Immature natural killer cell (primary cell): ENCODE results near the gene HIVEP3. TPM values are rescaled to one million over a fixed set of nuclear protein-coding genes. Genes with fewer than 3 reads are reported as not detected.

ENCODE experiments used
- DNase-seq, 3 donors: peaks; one replicate each; pipeline ENCODE4 v3.0.0; 2022; ENCODE audit warnings: mixed read lengths in 1 of 3
- H3K27ac Mint-ChIP-seq, 6 donors: one replicate each; pipeline ENCODE4 v1.8.0; 2020; ENCODE audit warnings: mixed read lengths in 6 of 6, mild to moderate bottlenecking in 5 of 6, inconsistent platforms in 4 of 6, moderate library complexity in 3 of 6
- H3K27me3 Mint-ChIP-seq, 3 donors: one replicate each; pipeline ENCODE4 v1.8.0; 2020 to 2021; ENCODE audit warnings: low read depth in 3 of 3, mild to moderate bottlenecking in 3 of 3, mixed read lengths in 3 of 3, moderate library complexity in 3 of 3, inconsistent platforms in 1 of 3
- H3K36me3 Mint-ChIP-seq, 3 donors: one replicate each; pipeline ENCODE4 v1.8.0; 2020; ENCODE audit warnings: mixed read lengths in 3 of 3, inconsistent platforms in 2 of 3, mild to moderate bottlenecking in 2 of 3
- H3K4me1 Mint-ChIP-seq, 2 donors: one replicate each; pipeline ENCODE4 v1.8.0; 2020; ENCODE audit warnings: inconsistent platforms in 2 of 2, mild to moderate bottlenecking in 2 of 2, mixed read lengths in 2 of 2, moderate library complexity in 1 of 2
- H3K4me3 Mint-ChIP-seq, 5 donors: one replicate each; pipeline ENCODE4 v1.8.0; 2020; ENCODE audit warnings: mild to moderate bottlenecking in 5 of 5, mixed read lengths in 5 of 5, inconsistent platforms in 3 of 5, moderate library complexity in 3 of 5
- H3K9me3 Mint-ChIP-seq, 6 donors: one replicate each; pipeline ENCODE4 v1.8.0; 2020; ENCODE audit warnings: mild to moderate bottlenecking in 6 of 6, mixed read lengths in 6 of 6, inconsistent platforms in 4 of 6, moderate library complexity in 3 of 6
- polyA plus RNA-seq, 3 donors: library from polyadenylated mRNA; unstranded; fragments of 300-500 nt; fragmentation: Illumina TruSeq; gene quantifications; one replicate each; pipeline ENCODE4 v1.2.3, GENCODE V29; 2021

Gene HIVEP3
- polyA plus RNA-seq, 3 donors from 2014 or later = 9.8 to 24.1 (median 15.5) TPM

DNA sequence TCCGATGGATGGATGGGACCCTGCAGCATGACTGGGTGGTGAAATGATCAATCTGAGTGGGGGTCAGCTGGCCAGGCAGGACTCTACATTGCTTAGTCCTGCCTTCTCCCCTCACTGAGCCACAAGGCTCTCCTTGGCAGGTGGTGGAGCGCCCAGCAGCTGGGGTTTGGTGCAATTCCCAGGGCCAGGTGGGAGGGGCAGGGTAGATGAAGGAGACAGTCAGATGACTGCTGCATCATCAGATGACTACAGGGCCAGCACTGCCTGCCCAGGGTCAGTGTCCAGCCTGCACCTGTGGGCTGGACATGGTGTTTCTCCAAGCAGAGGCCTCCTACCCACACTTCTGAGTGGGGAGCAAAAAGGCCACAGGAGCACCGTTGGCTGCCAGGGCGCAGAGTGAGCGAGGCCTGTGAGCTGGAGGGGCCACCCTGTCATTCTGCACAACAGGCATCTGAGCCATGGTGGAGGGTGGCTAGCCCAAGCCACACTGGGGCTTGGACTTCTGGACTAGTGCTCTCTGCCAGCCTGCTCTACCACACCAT is 330.3 kb downstream of the HIVEP3 start:
- Mint-ChIP-seq H3K4me3 (no peak overlapping the region), H3K4me1 (no peaks in the 10 kb centered on the region), H3K27me3 (peaks cover 0 to 2% (median 2%) of the 10 kb centered on the region in 3 donors), H3K27ac (peak overlapping the region in 1 of 6 donors; percentile 23), H3K9me3 (no peaks in the 10 kb centered on the region), H3K36me3 (peaks cover 0 to 8% (median 0%) of the 10 kb centered on the region in 3 donors)
- DNase-seq = no peak

DNA sequence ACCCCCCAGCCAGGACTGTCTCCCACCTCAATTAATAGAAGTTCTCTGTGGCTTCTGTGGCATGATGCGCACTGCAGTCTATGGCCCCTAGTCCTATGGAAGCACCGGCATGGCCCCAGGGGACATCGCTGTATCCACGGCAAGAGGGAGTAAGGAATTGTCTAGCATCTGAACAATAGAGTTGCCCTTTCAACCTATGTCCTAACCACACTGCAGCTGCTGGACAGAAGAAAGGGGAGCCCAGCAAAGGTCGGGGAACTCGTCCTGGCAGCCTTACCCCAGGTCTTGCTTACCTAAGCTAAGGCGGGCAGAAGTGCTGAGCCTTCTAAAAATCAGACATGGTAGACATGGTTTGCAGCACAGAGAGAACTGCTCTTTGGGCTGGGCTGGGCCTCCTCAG is 330.9 kb downstream of the HIVEP3 start:
- Mint-ChIP-seq H3K4me1 (no peaks in the 10 kb centered on the region), H3K27me3 (peaks cover 0 to 2% (median 2%) of the 10 kb centered on the region in 3 donors), H3K9me3 (no peaks in the 10 kb centered on the region), H3K36me3 (peaks cover 0 to 8% (median under 1%) of the 10 kb centered on the region in 3 donors), H3K27ac (peak overlapping the region in 1 of 6 donors; percentile 23), H3K4me3 (no peak overlapping the region)
- no peak for DNase-seq

GRCh38 chr1:41586230-41586629 is 332.5 kb downstream of the HIVEP3 start:
- peaks cover 0 to 11% (median 5%) of the 10 kb centered on the region in 3 donors for H3K36me3 Mint-ChIP-seq
- no peak overlapping the region for H3K4me3 Mint-ChIP-seq
- H3K27ac Mint-ChIP-seq = no peak overlapping the region
- no peak for DNase-seq
- H3K27me3 Mint-ChIP-seq = peaks cover 0 to 2% (median 2%) of the 10 kb centered on the region in 3 donors
- peaks cover 3 to 4% of the 10 kb centered on the region in 2 donors for H3K4me1 Mint-ChIP-seq
- H3K9me3 Mint-ChIP-seq = no peaks in the 10 kb centered on the region

- no peak for DNase-seq
- H3K27me3 Mint-ChIP-seq = peaks cover 0 to 2% (median 2%) of the 10 kb centered on the region in 3 donors
- peaks cover 12 to 14% of the 10 kb centered on the region in 2 donors for H3K4me1 Mint-ChIP-seq
- H3K36me3 Mint-ChIP-seq = peaks cover 0 to 22% (median 9%) of the 10 kb centered on the region in 3 donors
- no peaks in the 10 kb centered on the region for H3K9me3 Mint-ChIP-seq
- H3K4me3 Mint-ChIP-seq = no peak overlapping the region
- peak overlapping the region in 2 of 6 donors; percentile 46 to 58 for H3K27ac Mint-ChIP-seq
Observed at GRCh38 chr1:41583658-41584547, 334.8 kb downstream of the HIVEP3 start.

DNA sequence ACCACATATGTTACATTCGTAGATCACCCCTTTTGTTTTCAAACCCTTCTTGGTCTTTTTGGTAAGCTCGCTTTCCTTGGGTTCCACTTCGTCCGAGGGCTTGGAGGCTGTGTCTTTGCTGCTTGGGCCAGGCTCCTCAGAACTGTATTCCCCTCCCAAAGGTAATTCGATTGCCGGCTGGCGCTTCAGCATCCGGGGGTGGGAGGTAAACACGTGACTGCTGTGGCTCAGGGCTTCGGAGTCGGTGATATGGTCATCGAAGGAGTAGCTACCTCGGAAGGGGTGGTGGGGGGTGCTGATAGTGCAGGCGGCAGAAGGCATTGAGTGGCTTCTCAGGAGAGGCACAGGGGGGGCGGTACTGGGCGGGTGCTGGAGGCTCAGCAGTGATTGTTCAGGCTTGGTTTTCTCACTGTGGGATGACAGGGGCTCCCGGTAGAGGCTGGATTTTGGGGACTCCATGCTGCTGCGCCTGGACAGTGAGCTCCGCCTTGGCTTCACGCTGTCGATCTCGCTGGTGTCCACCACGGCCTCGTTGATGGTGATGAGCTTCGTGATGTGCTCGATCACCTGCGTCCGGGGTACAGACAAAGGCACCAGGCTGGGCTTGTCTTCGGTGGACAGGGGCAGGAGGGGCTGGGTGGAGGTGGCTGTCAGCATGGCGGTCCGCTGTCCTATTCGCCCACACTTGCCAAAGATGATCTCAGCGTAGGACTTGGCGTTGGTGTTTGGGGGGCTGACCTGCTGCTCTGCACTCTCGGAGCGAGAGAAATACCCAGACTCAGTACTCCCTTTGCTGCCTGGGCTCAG is 335.7 kb downstream of the HIVEP3 start:
- Mint-ChIP-seq H3K9me3 (no peaks in the 10 kb centered on the region), H3K4me1 (peaks cover 12 to 14% of the 10 kb centered on the region in 2 donors), H3K4me3 (no peak overlapping the region), H3K36me3 (peaks cover 0 to 23% (median 12%) of the 10 kb centered on the region in 3 donors), H3K27ac (no peak overlapping the region), H3K27me3 (peaks cover 0 to 2% (median 2%) of the 10 kb centered on the region in 3 donors)
- no peak for DNase-seq

DNA sequence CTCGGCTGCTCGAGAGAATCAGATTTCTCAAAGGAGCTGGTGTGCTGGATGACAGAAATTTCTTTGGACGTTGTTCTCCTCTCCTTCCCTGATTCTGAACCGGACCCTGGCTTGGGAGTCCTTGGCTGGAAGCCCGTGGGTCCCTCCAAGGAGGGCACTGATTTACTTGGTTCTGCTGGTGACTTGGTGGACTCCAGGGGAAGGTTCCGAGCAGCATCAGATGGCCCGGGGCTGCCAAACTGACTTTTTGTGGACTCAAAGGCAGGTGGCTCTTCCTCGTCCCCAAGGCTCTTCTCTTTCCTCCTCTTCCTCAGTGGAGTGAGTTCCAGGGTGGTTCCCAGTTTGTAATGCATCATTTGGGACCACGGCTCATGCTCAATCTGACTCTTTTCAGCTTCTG is 336.4 kb downstream of the HIVEP3 start:
- Mint-ChIP-seq H3K9me3 (no peaks in the 10 kb centered on the region), H3K27ac (no peak overlapping the region), H3K27me3 (peaks cover 0 to 2% (median 2%) of the 10 kb centered on the region in 3 donors), H3K4me3 (no peak overlapping the region), H3K4me1 (peaks cover 12 to 14% of the 10 kb centered on the region in 2 donors), H3K36me3 (peaks cover 0 to 23% (median 12%) of the 10 kb centered on the region in 3 donors)
- no peak for DNase-seq

GRCh38 chr1:41582004-41582325 is 336.8 kb downstream of the HIVEP3 start:
- H3K4me3 Mint-ChIP-seq = no peak overlapping the region
- H3K27ac Mint-ChIP-seq = no peak overlapping the region
- peaks cover 0 to 2% (median 2%) of the 10 kb centered on the region in 3 donors for H3K27me3 Mint-ChIP-seq
- no peaks in the 10 kb centered on the region for H3K9me3 Mint-ChIP-seq
- peaks cover 0 to 20% (median 12%) of the 10 kb centered on the region in 3 donors for H3K36me3 Mint-ChIP-seq
- H3K4me1 Mint-ChIP-seq = peaks cover 12 to 14% of the 10 kb centered on the region in 2 donors
- no peak for DNase-seq

DNA sequence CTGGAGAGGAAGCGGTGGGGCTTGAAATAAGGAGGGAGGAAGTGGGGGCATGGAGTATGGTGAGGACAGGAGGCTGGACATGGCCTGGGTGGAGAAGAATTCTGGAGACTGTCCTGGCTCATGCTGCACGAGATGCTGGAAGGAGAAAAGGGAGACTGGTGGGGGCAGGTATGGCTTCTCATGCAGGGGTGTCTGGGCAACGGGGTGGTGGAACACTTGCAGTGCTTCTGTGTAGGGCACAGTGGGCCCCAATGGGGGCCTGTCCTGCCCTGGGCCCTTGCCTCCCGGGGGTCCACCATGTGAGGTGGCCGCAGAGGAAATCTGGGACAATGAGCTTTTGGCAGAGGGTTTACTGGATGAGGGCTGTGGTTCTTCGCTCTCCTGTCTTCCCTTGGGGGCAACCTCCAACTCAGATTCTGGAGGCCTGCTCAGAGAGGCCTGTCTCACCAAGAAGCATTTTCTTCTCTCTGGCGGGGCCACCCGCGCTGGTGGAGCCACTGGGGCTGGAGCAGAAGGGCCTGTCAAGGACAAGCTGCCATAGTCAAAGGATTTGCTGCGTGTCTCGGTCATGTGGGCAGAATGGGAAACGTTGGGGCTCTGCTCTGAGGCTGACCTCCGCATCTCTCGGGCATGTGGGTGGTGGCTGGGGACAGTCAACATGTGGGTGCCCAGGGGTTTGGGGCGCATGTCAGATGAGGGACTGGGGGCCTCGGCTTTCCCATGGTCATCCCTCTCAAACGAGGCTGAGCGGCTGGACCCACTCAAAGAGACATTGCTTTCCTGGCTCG is 337.3 kb downstream of the HIVEP3 start:
- DNase-seq = no peak
- Mint-ChIP-seq H3K27me3 (peaks cover 0 to 2% (median under 1%) of the 10 kb centered on the region in 3 donors), H3K27ac (peak overlapping the region in 3 of 6 donors; percentile 11 to 75 (median 41)), H3K4me3 (no peak overlapping the region), H3K9me3 (no peaks in the 10 kb centered on the region), H3K4me1 (peaks cover 12 to 14% of the 10 kb centered on the region in 2 donors), H3K36me3 (peaks cover 0 to 15% (median 12%) of the 10 kb centered on the region in 3 donors)

DNA sequence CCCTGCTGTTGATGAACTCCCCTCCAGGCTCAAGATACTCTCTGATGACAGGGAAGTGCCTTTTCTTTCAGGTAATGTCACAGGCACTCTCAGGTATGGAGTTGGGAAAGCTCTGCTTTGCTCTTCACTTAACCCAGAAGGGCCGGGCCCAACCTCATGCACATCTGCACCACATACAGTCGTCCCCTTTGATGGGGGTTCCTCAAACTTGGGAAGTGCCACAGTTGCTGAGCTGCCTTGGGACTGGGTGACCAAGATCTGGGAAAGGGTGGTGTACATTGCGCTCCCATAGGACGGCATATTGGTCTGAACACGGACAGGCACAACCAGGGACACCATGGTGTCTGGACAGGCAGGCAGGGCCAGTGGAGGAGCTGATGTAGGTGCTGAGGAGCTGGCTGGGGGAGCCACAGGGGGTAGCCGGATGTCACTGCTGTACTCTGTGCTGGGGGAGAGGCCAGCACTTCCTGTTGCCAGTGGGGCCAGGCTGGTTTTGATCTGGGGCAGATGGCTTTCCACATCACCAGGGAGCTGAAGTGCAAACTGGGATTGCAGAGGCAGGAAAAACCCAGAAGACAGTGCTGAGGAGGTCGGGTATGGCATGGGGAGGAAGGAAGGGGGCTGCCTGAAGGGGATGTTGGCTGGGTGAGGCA is 338.1 kb downstream of the HIVEP3 start:
- Mint-ChIP-seq H3K4me3 (no peak overlapping the region), H3K27ac (peak overlapping the region in 3 of 6 donors; percentile 11 to 75 (median 41)), H3K9me3 (no peaks in the 10 kb centered on the region), H3K27me3 (peaks cover 0 to 2% (median 0%) of the 10 kb centered on the region in 3 donors), H3K36me3 (peaks cover 0 to 15% (median 12%) of the 10 kb centered on the region in 3 donors), H3K4me1 (peaks cover 14 to 15% of the 10 kb centered on the region in 2 donors)
- no peak for DNase-seq

DNA sequence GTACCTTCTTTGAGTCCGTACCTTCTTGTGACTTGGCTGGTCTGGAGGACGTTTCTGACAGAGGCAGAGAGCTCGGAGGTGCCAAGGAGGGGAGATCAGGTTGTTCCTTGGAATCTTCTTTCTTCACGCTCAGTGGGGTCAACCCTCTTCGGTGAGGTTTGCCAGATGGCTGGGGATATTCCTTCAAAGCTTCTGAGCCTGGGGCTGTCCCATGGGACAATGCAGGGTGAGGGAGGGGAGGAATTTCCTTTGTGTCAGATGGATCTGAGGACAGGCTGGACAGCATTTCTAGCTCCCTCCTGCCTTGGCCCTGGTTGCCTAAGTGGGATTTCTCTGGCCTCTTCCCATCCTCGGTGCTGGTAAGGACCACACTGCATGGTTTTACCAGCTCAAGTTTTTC is 338.7 kb downstream of the HIVEP3 start:
- DNase-seq = no peak
- Mint-ChIP-seq H3K36me3 (peaks cover 0 to 15% (median 15%) of the 10 kb centered on the region in 3 donors), H3K4me3 (no peak overlapping the region), H3K4me1 (peaks cover 14 to 19% of the 10 kb centered on the region in 2 donors), H3K27me3 (peaks cover 0 to 2% (median 0%) of the 10 kb centered on the region in 3 donors), H3K27ac (no peak overlapping the region), H3K9me3 (no peaks in the 10 kb centered on the region)

- Mint-ChIP-seq H3K36me3 (peaks cover 0 to 15% (median 15%) of the 10 kb centered on the region in 3 donors), H3K27me3 (no peaks in the 10 kb centered on the region), H3K4me3 (no peak overlapping the region), H3K9me3 (no peaks in the 10 kb centered on the region), H3K4me1 (peaks cover 19 to 25% of the 10 kb centered on the region in 2 donors), H3K27ac (no peak overlapping the region)
- no peak for DNase-seq
Observed at GRCh38 chr1:41578712-41579335, 339.9 kb downstream of the HIVEP3 start.

DNA sequence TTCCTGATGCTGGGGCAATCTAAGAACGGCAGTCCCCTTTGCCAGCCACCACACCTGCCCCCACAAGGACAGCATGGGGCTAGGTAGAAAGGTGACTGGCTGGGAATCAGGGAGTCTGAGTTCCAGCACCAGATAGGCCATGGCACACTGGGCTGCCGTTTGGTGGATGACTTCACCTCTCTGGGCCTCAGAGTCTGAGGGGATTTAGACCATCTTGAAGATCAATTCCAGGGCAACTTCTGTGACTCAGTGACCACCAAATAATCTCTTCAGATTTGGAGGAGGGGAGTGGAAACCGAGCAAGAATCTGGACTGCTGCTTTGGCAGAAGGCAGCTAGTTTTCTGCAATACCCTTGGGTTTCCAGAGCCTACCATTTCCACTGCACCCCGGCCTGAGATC is 342.1 kb downstream of the HIVEP3 start:
- H3K27me3 Mint-ChIP-seq = no peaks in the 10 kb centered on the region
- H3K4me3 Mint-ChIP-seq = no peak overlapping the region
- no peak overlapping the region for H3K27ac Mint-ChIP-seq
- H3K9me3 Mint-ChIP-seq = no peaks in the 10 kb centered on the region
- peaks cover 20 to 30% of the 10 kb centered on the region in 2 donors for H3K4me1 Mint-ChIP-seq
- peaks cover 0 to 19% (median 14%) of the 10 kb centered on the region in 3 donors for H3K36me3 Mint-ChIP-seq
- no peak for DNase-seq
